Neural cell (in vitro differentiated cells): ENCODE data around the gene PBRM1. TPM values are rescaled to one million over a fixed set of nuclear protein-coding genes. Genes with fewer than 3 reads are reported as not detected.

Experiments
- H2AFZ ChIP-seq: fragments of 200-600, 300-800 bp; sonication (generic), shearing (Covaris generic); 2 replicates; pipeline ENCODE4 v1.6.0; 2014; ENCODE audit warnings: low read depth, mild to moderate bottlenecking, antibody characterized with exemption, low read length, moderate library complexity
- H3F3A ChIP-seq: fragments of 200-600 bp; shearing (Covaris generic); 2 replicates; pipeline ENCODE4 v1.6.1; 2016; ENCODE audit warnings: mild to moderate bottlenecking, moderate library complexity, mixed read lengths, antibody characterized with exemption, low read length; ENCODE audit not compliant: insufficient read depth, poor library complexity, severe bottlenecking
- H3K27ac ChIP-seq: fragments of 200-600, 300-800 bp; sonication (generic), shearing (Covaris generic); 2 replicates; pipeline ENCODE4 v1.5.1; 2014; ENCODE audit warnings: mild to moderate bottlenecking, low read length, moderate library complexity
- H3K27me3 ChIP-seq: fragments of 300-800, 200-600 bp; sonication (generic), shearing (Covaris generic); 2 replicates; pipeline ENCODE4 v1.6.0; 2014; ENCODE audit warnings: mild to moderate bottlenecking, low read depth, low read length, moderate library complexity; ENCODE audit not compliant: insufficient read depth
- H3K36me3 ChIP-seq: fragments of 300-800, 200-600 bp; sonication (generic), shearing (Covaris generic); 2 replicates; pipeline ENCODE4 v1.5.1; 2014; ENCODE audit warnings: mild to moderate bottlenecking, antibody characterized with exemption, low read length, moderate library complexity; ENCODE audit not compliant: insufficient read depth
- H3K4me2 ChIP-seq: fragments of 300-800, 200-600 bp; sonication (generic), shearing (Covaris generic); 2 replicates; pipeline ENCODE4 v1.6.0; 2014; ENCODE audit warnings: mild to moderate bottlenecking, low read length
- H3K4me3 ChIP-seq: fragments of 300-800, 200-600 bp; sonication (generic), shearing (Covaris generic); 2 replicates; pipeline ENCODE4 v1.5.1; 2014; ENCODE audit warnings: mild to moderate bottlenecking, low read length, moderate library complexity
- H3K79me2 ChIP-seq: fragments of 200-600 bp; shearing (Covaris generic); replicated peaks from 2 replicates; pipeline ENCODE4 v1.6.0; 2014; ENCODE audit warnings: mild to moderate bottlenecking, low read length, moderate library complexity; ENCODE audit not compliant: insufficient read depth
- H3K9ac ChIP-seq: fragments of 300-800, 200-600 bp; sonication (generic), shearing (Covaris generic); 2 replicates; pipeline ENCODE4 v1.6.1; 2016; ENCODE audit warnings: mild to moderate bottlenecking, low read length, mixed read lengths
- H3K9me2 ChIP-seq: fragments of 200-600 bp; shearing (Covaris generic); 2 replicates; pipeline ENCODE4 v1.6.1; 2016; ENCODE audit warnings: mild to moderate bottlenecking, low read length, mixed read lengths; ENCODE audit not compliant: insufficient read depth
- H3K9me3 ChIP-seq: fragments of 200-600, 300-800 bp; sonication (generic), shearing (Covaris generic); 2 replicates; pipeline ENCODE4 v1.6.1; 2016; ENCODE audit warnings: mild to moderate bottlenecking, mixed run types, low read length, moderate library complexity, mixed read lengths
- H4K20me1 ChIP-seq: fragments of 200-600 bp; shearing (Covaris generic); 2 replicates; pipeline ENCODE4 v1.6.1; 2016; ENCODE audit warnings: mild to moderate bottlenecking, mixed run types; ENCODE audit not compliant: insufficient read depth
- CTCF ChIP-seq: fragments of 450-650 bp; IDR thresholded peaks from 2 replicates; pipeline ENCODE4 v1.5.1; 2014; ENCODE audit warnings: antibody characterized with exemption, mild to moderate bottlenecking, moderate library complexity; ENCODE audit not compliant: poor library complexity, severe bottlenecking
- EP300 ChIP-seq: fragments of 450-650 bp; conservative IDR thresholded peaks from 2 replicates; pipeline ENCODE4 v1.6.1; 2014; ENCODE audit warnings: antibody characterized with exemption, mild to moderate bottlenecking, moderate library complexity; ENCODE audit not compliant: poor library complexity, severe bottlenecking
- EZH2 ChIP-seq: fragments of 200-600, 300-800 bp; shearing (Covaris generic), sonication (generic); IDR thresholded peaks from 2 replicates; pipeline ENCODE4 v1.6.1; 2014; ENCODE audit warnings: antibody characterized with exemption, low read length, borderline replicate concordance, mild to moderate bottlenecking; ENCODE audit not compliant: insufficient read depth, poor library complexity, severe bottlenecking
- MXI1 ChIP-seq: fragments of 450-650 bp; conservative IDR thresholded peaks from 2 replicates; pipeline ENCODE4 v1.6.1; 2014; ENCODE audit warnings: antibody characterized with exemption, mild to moderate bottlenecking; ENCODE audit not compliant: poor library complexity, severe bottlenecking
- POLR2AphosphoS5 ChIP-seq: IDR thresholded peaks from 2 replicates; pipeline ENCODE4 v1.6.1; 2012
- RAD21 ChIP-seq: fragments of 450-650 bp; conservative IDR thresholded peaks from 2 replicates; pipeline ENCODE4 v1.6.1; 2014; ENCODE audit warnings: antibody characterized with exemption, mild to moderate bottlenecking, moderate library complexity
- REST ChIP-seq: IDR thresholded peaks from 2 replicates; pipeline ENCODE4 v1.6.1; 2012; ENCODE audit warnings: borderline replicate concordance
- SMC3 ChIP-seq: fragments of 450-650 bp; conservative IDR thresholded peaks from 2 replicates; pipeline ENCODE4 v1.6.1; 2014; ENCODE audit warnings: antibody characterized with exemption, mild to moderate bottlenecking, moderate library complexity; ENCODE audit not compliant: poor library complexity
- TAF1 ChIP-seq: IDR thresholded peaks from 2 replicates; pipeline ENCODE4 v1.6.1; 2012; ENCODE audit warnings: low read depth
- polyA plus RNA-seq: library from polyadenylated mRNA; depleted of rRNA; stranded (reverse); fragments of >200 nt; gene quantifications from 2 replicates; pipeline ENCODE4 v1.2.3, GENCODE V29; 2014

PBRM1 gene
- polyA plus RNA-seq, 1 donor from 2014 or later, result 66.6 TPM

- H3F3A ChIP-seq, result peaks cover 6% of the 10 kb centered on the region
- H3K9me3 ChIP-seq, result no peaks in the 10 kb centered on the region
- H2AFZ ChIP-seq, result no peak overlapping the region
- H3K4me3 ChIP-seq, result peak overlapping the region; percentile 99
- H3K36me3 ChIP-seq, result no peaks in the 10 kb centered on the region
- H3K4me2 ChIP-seq, result peak overlapping the region; percentile 39
- no peak overlapping the region for H3K9ac ChIP-seq
- H3K79me2 ChIP-seq, result peaks cover 40% of the 10 kb centered on the region
- no peaks in the 10 kb centered on the region for H4K20me1 ChIP-seq
- TF ChIP-seq TAF1 (no peak), MXI1 (no peak), REST (no peak), POLR2AphosphoS5 (no peak), EP300 (no peak), EZH2 (no peak), RAD21 (no peak), CTCF (no peak), SMC3 (no peak)
- H3K27me3 ChIP-seq, result no peaks in the 10 kb centered on the region
- no peak overlapping the region for H3K27ac ChIP-seq
- no peaks in the 10 kb centered on the region for H3K9me2 ChIP-seq
Observed at GRCh38 chr3:52707585-52707984, 21.9 kb upstream of the PBRM1 start.

- no peaks in the 10 kb centered on the region for H3K9me2 ChIP-seq
- peaks cover 54% of the 10 kb centered on the region for H3K79me2 ChIP-seq
- peak within 1 kb of the TSS; percentile 90 for H2AFZ ChIP-seq
- H3K27ac ChIP-seq, result peak within 1 kb of the TSS; percentile 86
- H3K9me3 ChIP-seq, result no peaks in the 10 kb centered on the region
- no peaks in the 10 kb centered on the region for H4K20me1 ChIP-seq
- H3K36me3 ChIP-seq, result no peaks in the 10 kb centered on the region
- peaks cover 6% of the 10 kb centered on the region for H3F3A ChIP-seq
- peak within 1 kb of the TSS; percentile 95 for H3K9ac ChIP-seq
- H3K4me3 ChIP-seq, result peak within 1 kb of the TSS; percentile 99
- peak within 1 kb of the TSS; percentile 81 for H3K4me2 ChIP-seq
- no peak for TF ChIP-seq REST
- TF ChIP-seq POLR2AphosphoS5, result peak; percentile 76
- TF ChIP-seq EZH2, result no peak
- TF ChIP-seq SMC3, result no peak
- TF ChIP-seq RAD21, result no peak
- peak; percentile 65 for TF ChIP-seq TAF1
- peak; percentile 99 for TF ChIP-seq MXI1
- TF ChIP-seq CTCF, result peak; percentile 25
- TF ChIP-seq EP300, result peak; percentile 70
- H3K27me3 ChIP-seq, result no peaks in the 10 kb centered on the region
Observed at GRCh38 chr3:52705688-52706686, 20.3 kb upstream of the PBRM1 start, which contains the start of the genes GLT8D1 and SPCS1. Gene GLT8D1, minus strand, starts transcription at chr3:52705791. Its CDS starts 5,331 bp downstream, at chr3:52700460. Gene SPCS1, plus strand, starts transcription at chr3:52706106. Its CDS starts 141 bp downstream, at chr3:52706247.
